Activated CD4-positive, alpha-beta T cell treated with anti-CD3 and anti-CD28 coated beads, Interleukin-2, amount 10 ng/mL, durations not matched to agents 24 days and 14 days (primary cell): ENCODE data around the gene POGK. TPM values are rescaled to one million over a fixed set of nuclear protein-coding genes. Genes with fewer than 3 reads are reported as not detected.

Experiments
- DNase-seq: peaks from one replicate; pipeline ENCODE4 v3.0.0; 2022
- H3K27ac Mint-ChIP-seq: one replicate; pipeline ENCODE4 v1.8.0; 2022; ENCODE audit warnings: mild to moderate bottlenecking, mixed read lengths
- H3K27me3 Mint-ChIP-seq: one replicate; pipeline ENCODE4 v1.8.0; 2022; ENCODE audit warnings: mixed read lengths
- H3K36me3 Mint-ChIP-seq: one replicate; pipeline ENCODE4 v1.8.0; 2022; ENCODE audit warnings: low read depth, mild to moderate bottlenecking, mixed read lengths
- H3K4me1 Mint-ChIP-seq: one replicate; pipeline ENCODE4 v1.8.0; 2021; ENCODE audit warnings: mixed read lengths
- H3K4me3 Mint-ChIP-seq: one replicate; pipeline ENCODE4 v1.8.0; 2022; ENCODE audit warnings: mild to moderate bottlenecking, moderate library complexity, mixed read lengths
- H3K9me3 Mint-ChIP-seq: one replicate; pipeline ENCODE4 v1.8.0; 2021; ENCODE audit warnings: mixed read lengths
- intact Hi-C: fragments of 100-400 bp; cut with micrococcal nuclease; formaldehyde crosslinking; loops from one replicate; pipeline ENCODE4 v1.15.1; 2023
- total RNA-seq: library from RNA; stranded (reverse); gene quantifications from 2 replicates; pipeline ENCODE4 v1.2.3, GENCODE V29; 2022

The POGK gene
- total RNA-seq, 1 donor from 2014 or later: 52.4 TPM

DNA sequence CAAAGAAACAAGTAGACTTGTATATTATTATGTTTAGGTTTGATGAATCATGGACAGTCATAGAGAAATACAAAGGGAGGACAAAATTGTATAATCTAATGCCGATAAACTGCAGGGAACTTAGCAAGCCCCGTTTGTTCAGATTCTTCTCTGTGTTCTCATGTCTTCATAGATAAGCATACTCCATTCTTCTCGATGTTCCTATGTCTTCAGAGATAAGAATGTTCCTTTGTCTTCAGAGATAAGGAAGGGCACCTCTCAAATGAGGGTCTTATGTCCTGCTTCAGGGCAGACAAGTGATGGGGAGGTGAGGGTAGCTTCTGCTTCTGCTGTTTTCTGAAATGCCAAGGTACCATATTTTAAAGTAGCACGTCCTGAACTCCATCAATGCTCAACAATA is 56.5 kb downstream of the POGK start:
- DNase-seq: no peak
- peaks cover 7% of the 10 kb centered on the region for H3K9me3 Mint-ChIP-seq
- H3K27ac Mint-ChIP-seq: no peak overlapping the region
- peaks cover 51% of the 10 kb centered on the region for H3K27me3 Mint-ChIP-seq
- no peak overlapping the region for H3K4me3 Mint-ChIP-seq
- H3K4me1 Mint-ChIP-seq: no peaks in the 10 kb centered on the region
- peaks cover 2% of the 10 kb centered on the region for H3K36me3 Mint-ChIP-seq
- intact Hi-C loops: no loop called here

DNA sequence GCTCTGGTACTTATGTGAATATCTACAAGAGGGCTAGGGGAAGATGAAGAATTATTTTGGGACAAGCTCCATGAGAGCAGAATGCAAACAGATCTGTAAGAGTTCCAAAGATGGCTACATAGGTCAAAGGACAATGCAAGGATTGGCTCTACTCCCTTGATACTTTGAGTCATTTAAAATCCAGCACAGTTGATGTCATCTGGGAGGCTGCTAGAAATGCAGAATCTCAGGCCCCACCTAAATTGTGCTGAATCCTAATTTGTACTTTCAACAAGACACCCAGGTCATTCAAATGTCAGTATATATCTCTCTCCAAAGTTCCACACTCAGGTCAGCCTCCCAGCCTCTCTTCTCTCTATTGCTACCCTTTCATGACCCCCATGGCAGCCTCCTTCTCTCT is 60.5 kb downstream of the POGK start:
- H3K27ac Mint-ChIP-seq: no peak overlapping the region
- peaks cover 2% of the 10 kb centered on the region for H3K36me3 Mint-ChIP-seq
- intact Hi-C loops: no loop called here
- no peak for DNase-seq
- peaks cover 31% of the 10 kb centered on the region for H3K27me3 Mint-ChIP-seq
- H3K4me3 Mint-ChIP-seq: no peak overlapping the region
- peaks cover 7% of the 10 kb centered on the region for H3K9me3 Mint-ChIP-seq
- peaks cover 5% of the 10 kb centered on the region for H3K4me1 Mint-ChIP-seq

DNA sequence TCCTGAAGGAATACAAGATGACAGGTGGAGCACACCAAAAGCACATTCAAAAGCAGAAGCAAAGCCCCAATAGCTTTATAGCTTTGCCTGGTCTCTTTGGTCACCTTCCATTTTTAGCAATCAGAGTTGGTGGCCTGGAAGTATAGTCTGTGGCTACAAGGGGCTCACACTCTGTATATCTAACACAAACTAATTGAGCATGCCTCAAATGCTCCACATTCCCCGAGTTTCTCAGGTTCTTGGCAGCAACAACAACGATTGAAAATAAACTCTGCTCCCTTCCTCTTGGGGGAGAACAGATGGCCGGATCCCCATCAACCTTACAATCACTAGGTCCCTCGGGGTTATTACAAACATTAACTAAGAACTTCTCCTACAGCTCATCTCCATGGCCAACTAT is 61.7 kb downstream of the POGK start:
- peaks cover 14% of the 10 kb centered on the region for H3K4me1 Mint-ChIP-seq
- peaks cover 22% of the 10 kb centered on the region for H3K27me3 Mint-ChIP-seq
- intact Hi-C loops: no loop called here
- peaks cover 7% of the 10 kb centered on the region for H3K9me3 Mint-ChIP-seq
- DNase-seq: no peak
- peaks cover 2% of the 10 kb centered on the region for H3K36me3 Mint-ChIP-seq
- H3K27ac Mint-ChIP-seq: no peak overlapping the region
- H3K4me3 Mint-ChIP-seq: no peak overlapping the region

DNA sequence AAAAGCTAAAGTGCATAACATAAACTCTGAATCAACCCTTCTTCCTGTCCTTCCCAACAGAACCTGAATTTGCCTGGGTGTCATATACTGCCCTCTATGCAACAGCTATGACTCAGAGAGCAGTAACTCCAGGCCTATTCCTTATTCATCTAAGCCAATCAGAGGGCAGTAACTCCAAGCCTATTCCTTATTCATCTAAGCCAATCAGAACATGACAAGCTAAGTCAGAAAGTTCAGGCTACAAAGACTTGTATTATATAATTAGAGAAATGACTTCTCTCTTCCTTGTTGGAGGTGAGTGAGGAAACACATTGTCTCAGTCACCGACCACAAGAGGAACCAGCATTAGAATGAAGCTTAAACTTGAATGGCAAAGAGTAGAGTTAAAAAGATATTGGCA is 63.0 kb downstream of the POGK start:
- Mint-ChIP-seq H3K4me3 (no peak overlapping the region), H3K27me3 (peaks cover 17% of the 10 kb centered on the region), H3K27ac (no peak overlapping the region), H3K9me3 (peaks cover 7% of the 10 kb centered on the region), H3K36me3 (peaks cover 2% of the 10 kb centered on the region), H3K4me1 (peaks cover 23% of the 10 kb centered on the region)
- DNase-seq: no peak
- intact Hi-C loops: no loop called here

DNA sequence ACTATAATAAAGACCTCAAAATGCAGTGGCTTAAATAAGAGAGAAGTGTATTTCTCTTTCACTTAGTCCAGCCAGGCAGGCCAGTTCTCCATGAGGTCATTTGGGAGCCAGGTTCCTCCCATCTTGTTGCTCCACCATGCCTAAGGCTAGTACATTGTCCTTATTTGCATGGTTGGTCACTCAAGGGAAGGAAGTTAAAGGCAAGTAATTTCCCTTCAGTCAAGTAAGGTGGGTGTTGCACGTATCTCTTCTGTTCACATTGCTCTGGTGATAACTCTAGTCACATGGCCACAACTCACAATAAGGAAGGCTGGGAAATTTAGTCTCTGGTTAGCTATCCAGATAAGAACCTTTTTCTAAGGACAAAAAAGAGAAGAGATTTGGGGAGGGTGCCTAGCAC is 64.0 kb downstream of the POGK start:
- Mint-ChIP-seq H3K36me3 (peaks cover 2% of the 10 kb centered on the region), H3K4me1 (peaks cover 25% of the 10 kb centered on the region), H3K4me3 (no peak overlapping the region), H3K27ac (no peak overlapping the region), H3K27me3 (peaks cover 17% of the 10 kb centered on the region), H3K9me3 (peaks cover 4% of the 10 kb centered on the region)
- DNase-seq: no peak
- intact Hi-C loops: no loop called here

DNA sequence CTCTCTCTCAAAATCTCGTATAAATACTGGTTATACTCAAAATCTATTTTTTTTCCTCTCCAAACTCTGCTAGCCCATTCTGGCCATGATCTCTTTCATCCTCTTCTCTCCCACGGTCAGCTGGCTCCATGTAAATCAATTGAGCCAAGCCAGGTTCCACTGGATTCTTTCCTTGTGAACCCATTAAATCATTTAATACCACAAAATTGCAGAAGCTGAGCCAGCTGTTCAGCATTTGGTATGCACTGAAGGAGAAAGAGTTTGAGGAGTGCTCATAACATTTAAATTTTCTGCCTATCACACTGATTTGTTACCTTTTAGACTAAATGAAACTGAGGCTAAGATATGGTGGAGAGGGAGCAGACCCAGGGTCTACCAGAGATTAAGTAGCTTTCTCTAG is 65.9 kb downstream of the POGK start:
- H3K4me3 Mint-ChIP-seq: no peak overlapping the region
- peaks cover 25% of the 10 kb centered on the region for H3K4me1 Mint-ChIP-seq
- no peaks in the 10 kb centered on the region for H3K9me3 Mint-ChIP-seq
- intact Hi-C loops: no loop called here
- peaks cover 10% of the 10 kb centered on the region for H3K27me3 Mint-ChIP-seq
- peaks cover 2% of the 10 kb centered on the region for H3K36me3 Mint-ChIP-seq
- no peak overlapping the region for H3K27ac Mint-ChIP-seq
- DNase-seq: no peak

DNA sequence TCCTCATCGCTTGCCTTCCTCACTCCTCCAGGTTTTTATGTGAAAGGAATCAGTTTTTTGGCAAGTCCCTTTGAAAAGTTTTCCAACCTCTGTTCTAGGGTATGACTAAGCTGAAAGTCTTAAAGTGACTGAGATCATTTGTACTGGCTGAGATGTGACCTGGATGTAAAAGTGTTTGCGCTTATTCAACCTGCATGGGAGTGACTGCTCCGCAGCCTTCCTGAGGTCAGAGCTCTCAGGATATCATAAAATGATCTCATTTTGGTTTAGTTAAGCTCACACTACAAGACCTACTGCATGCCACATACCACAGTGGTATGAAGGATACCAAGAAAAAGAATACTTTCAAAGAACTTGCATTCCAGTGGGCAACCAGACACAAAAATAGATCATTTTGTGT is 66.6 kb downstream of the POGK start:
- peak overlapping the region; percentile 48 for H3K4me3 Mint-ChIP-seq
- H3K36me3 Mint-ChIP-seq: peaks cover 2% of the 10 kb centered on the region
- peaks cover 5% of the 10 kb centered on the region for H3K27me3 Mint-ChIP-seq
- peak overlapping the region; percentile 82 for H3K27ac Mint-ChIP-seq
- peaks cover 30% of the 10 kb centered on the region for H3K4me1 Mint-ChIP-seq
- intact Hi-C loops: loop anchor here (1.0 to 2.0 kb wide), 2 partner anchors 30 to 47 kb away; partner anchors contain the start of gene TADA1
- H3K9me3 Mint-ChIP-seq: no peaks in the 10 kb centered on the region
- DNase-seq: peak; percentile 69

Other genes with a start within 250 kb of the POGK start
- 17.0 and 18.4 TPM in 2 replicates for gene TADA1, start 36.8 kb downstream of the POGK start, total RNA-seq
- gene ILDR2, start 136.1 kb downstream of the POGK start, total RNA-seq: 10.3 and 12.5 TPM in 2 replicates
- not detected in 2 replicates for gene MAEL, start 149.8 kb downstream of the POGK start, total RNA-seq